Hematopoietic multipotent progenitor cell treated with erythropoietin and hydrocortisone succinate and interleukin-3 and kit ligand, for 4 days (in vitro differentiated cells): ENCODE data around the gene FGF22.
"Not testable (repeated sequence)": the region's sequence is repeated elsewhere in the genome, so short reads cannot be mapped to it uniquely, and the experiment has no call there.

Experiments used
- DNase-seq: peaks from one replicate; pipeline ENCODE4 v3.0.0-alpha.2; 2015

FGF22 gene

GRCh38 chr19:607301-608154 is 32.2 kb upstream of the FGF22 start:
- no peak for DNase-seq

- DNase-seq = no peak
Observed at GRCh38 chr19:608155-609003, 31.3 kb upstream of the FGF22 start.

- peak; percentile 80 for DNase-seq
Observed at GRCh38 chr19:609004-609346, 30.7 kb upstream of the FGF22 start.

- DNase-seq = peak; percentile 48
Observed at GRCh38 chr19:610071-610800, 29.4 kb upstream of the FGF22 start.

GRCh38 chr19:610801-611480 is 28.7 kb upstream of the FGF22 start:
- peak; percentile 86 for DNase-seq

- no peak for DNase-seq
Observed at GRCh38 chr19:611481-611868, 28.2 kb upstream of the FGF22 start.

- no peak for DNase-seq
Observed at GRCh38 chr19:612941-613340, 26.7 kb upstream of the FGF22 start.

- DNase-seq = no peak
Observed at GRCh38 chr19:613732-614567, 25.7 kb upstream of the FGF22 start.

- peak; percentile 62 for DNase-seq
Observed at GRCh38 chr19:615619-616018, 24.1 kb upstream of the FGF22 start.

- no peak for DNase-seq
Observed at GRCh38 chr19:616062-616700, 23.5 kb upstream of the FGF22 start.

- DNase-seq = no peak
Observed at GRCh38 chr19:616747-617526, 22.7 kb upstream of the FGF22 start.

GRCh38 chr19:617551-618246 is 22.0 kb upstream of the FGF22 start:
- no peak for DNase-seq

GRCh38 chr19:618247-618619 is 21.4 kb upstream of the FGF22 start:
- no peak for DNase-seq

GRCh38 chr19:618674-619285 is 20.9 kb upstream of the FGF22 start:
- no peak for DNase-seq

GRCh38 chr19:619286-620002 is 20.2 kb upstream of the FGF22 start:
- DNase-seq = no peak

- DNase-seq = no peak
Observed at GRCh38 chr19:620166-620862, 19.4 kb upstream of the FGF22 start.

GRCh38 chr19:621191-621590 is 18.5 kb upstream of the FGF22 start:
- not testable (repeated sequence) for DNase-seq

- no peak for DNase-seq
Observed at GRCh38 chr19:621819-622218, 17.9 kb upstream of the FGF22 start.
